Endodermal cell (in vitro differentiated cells): ENCODE measurements around the gene NBEAL2. TPM values are rescaled to one million over a fixed set of nuclear protein-coding genes. Genes with fewer than 3 reads are reported as not detected.
A peak's percentile ranks its signal among the peaks of the same experiment; 100 is the strongest.

Source experiments
- DNase-seq: peaks from one replicate; pipeline ENCODE4 v3.0.0-alpha.2; 2017
- H3K27ac ChIP-seq: 2 replicates; pipeline ENCODE4 v1.5.1; 2013; ENCODE audit warnings: mild to moderate bottlenecking, low read depth, low read length, moderate library complexity
- H3K27me3 ChIP-seq: 2 replicates; pipeline ENCODE4 v1.6.1; 2013; ENCODE audit warnings: mild to moderate bottlenecking, low read length, moderate library complexity; ENCODE audit not compliant: insufficient read depth, control insufficient read depth, poor library complexity, severe bottlenecking
- H3K36me3 ChIP-seq: 2 replicates; pipeline ENCODE4 v1.7.0; 2013; ENCODE audit warnings: mild to moderate bottlenecking, low read length, moderate library complexity; ENCODE audit not compliant: control insufficient read depth, insufficient read depth
- H3K4me1 ChIP-seq: one replicate; pipeline ENCODE4 v1.7.0; 2013; ENCODE audit warnings: low read length; ENCODE audit not compliant: control insufficient read depth, insufficient read depth
- H3K4me3 ChIP-seq: 2 replicates; pipeline ENCODE4 v1.5.1; 2013; ENCODE audit warnings: mild to moderate bottlenecking, low read length, moderate library complexity
- H3K9ac ChIP-seq: 2 replicates; pipeline ENCODE4 v1.6.1; 2013; ENCODE audit warnings: mild to moderate bottlenecking, low read length, moderate library complexity; ENCODE audit not compliant: poor library complexity, severe bottlenecking; ENCODE audit errors: extremely low read depth
- H3K9me3 ChIP-seq: 2 replicates; pipeline ENCODE4 v1.6.1; 2013; ENCODE audit warnings: mild to moderate bottlenecking, low read length, moderate library complexity; ENCODE audit not compliant: control insufficient read depth
- H3K27ac Mint-ChIP-seq: 2 replicates; pipeline ENCODE4 v1.8.0; 2020; ENCODE audit warnings: mixed read lengths
- H3K27me3 Mint-ChIP-seq: 2 replicates; pipeline ENCODE4 v1.8.0; 2021; ENCODE audit warnings: mild to moderate bottlenecking, mixed read lengths; ENCODE audit not compliant: insufficient read depth
- H3K36me3 Mint-ChIP-seq: 2 replicates; pipeline ENCODE4 v1.8.0; 2020; ENCODE audit warnings: low read depth, mixed read lengths
- H3K4me1 Mint-ChIP-seq: 2 replicates; pipeline ENCODE4 v1.8.0; 2020; ENCODE audit warnings: mixed read lengths
- H3K4me3 Mint-ChIP-seq: 2 replicates; pipeline ENCODE4 v1.8.0; 2020; ENCODE audit warnings: mild to moderate bottlenecking, moderate library complexity, mixed read lengths
- H3K9me3 Mint-ChIP-seq: 2 replicates; pipeline ENCODE4 v1.8.0; 2020; ENCODE audit warnings: mild to moderate bottlenecking, mixed read lengths
- WGBS, 2 experiments: methylation state at CpG; one replicate each; pipeline versions ENCODE4 v1.1.5 to v1.1.7; 2013; ENCODE audit warnings: missing lambda C conversion rate in 2 of 2, mixed read lengths in 1 of 2; ENCODE audit not compliant: insufficient coverage in 1 of 2, insufficient read length in 1 of 2; 5-methylcytosine and 5-hydroxymethylcytosine counted together
- total RNA-seq, 2 donors: library from RNA; stranded (reverse); fragmentation: NEBNext Ultra II Directional in 1 of 2; extraction: Animal tissue kit (Norgen Biotek cat#: 25700) in 1 of 2; gene quantifications; 2 replicates in 1 of 2; 3 replicates in 1 of 2; pipeline ENCODE4 v1.2.1, GENCODE V29; 2021
- TF ChIP-seq, protein P1 (sequence below): fragments of 200-600 bp; sonication (generic); conservative IDR thresholded peaks from 2 replicates; pipeline ENCODE4 v1.5.0; 2021; ENCODE audit warnings: antibody characterized with exemption, mild to moderate bottlenecking

NBEAL2 gene
- total RNA-seq, 2 donors from 2014 or later, result 59.2 to 64.0 TPM

DNA sequence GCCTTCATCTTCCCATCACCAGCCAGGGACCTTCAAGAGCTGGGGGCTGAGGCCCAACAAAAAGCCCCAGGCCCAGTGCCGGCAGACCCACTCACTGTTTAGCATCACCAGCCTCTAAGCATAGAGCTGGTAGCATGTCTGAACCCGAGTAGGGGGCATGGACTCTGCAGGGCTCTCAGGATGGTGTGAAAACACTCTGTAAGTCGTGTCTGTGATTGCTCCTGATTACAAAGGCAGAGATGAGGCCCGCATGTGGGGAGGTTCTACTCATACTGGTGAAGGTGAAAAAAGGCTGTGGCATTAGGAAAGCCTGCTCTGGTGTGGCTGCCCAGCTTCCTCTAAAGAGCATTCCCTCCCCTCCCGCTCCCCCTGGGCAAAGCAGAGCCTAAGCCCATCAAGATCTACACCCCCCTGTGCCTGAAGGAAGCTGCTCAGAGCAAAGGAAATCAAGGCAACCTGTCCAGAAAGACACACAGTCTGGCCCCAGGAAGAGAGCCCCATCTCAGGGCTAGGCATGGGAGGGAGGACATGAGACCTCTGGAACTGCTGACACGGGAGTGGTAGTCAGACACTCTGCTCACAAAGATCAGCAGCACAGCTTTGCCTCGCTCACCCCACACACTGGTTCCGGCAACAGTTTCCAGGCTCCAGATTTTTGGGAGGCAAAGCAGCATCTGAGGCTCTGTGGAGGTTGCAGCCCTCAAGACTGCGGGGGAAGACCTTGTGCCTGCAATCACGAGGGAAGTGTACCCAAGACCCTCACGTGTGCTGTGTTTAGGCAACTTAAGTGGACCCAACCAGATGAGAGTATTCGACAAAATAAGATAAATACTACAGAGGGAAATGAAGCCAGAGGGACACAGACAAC lies 39.7 kb upstream of the NBEAL2 start:
- no peak for DNase-seq
- Histone ChIP-seq H3K36me3 (peaks cover 55% of the 10 kb centered on the region), H3K27ac (no peak overlapping the region), H3K9ac (no peak overlapping the region), H3K4me3 (no peak overlapping the region), H3K27me3 (no peaks in the 10 kb centered on the region), H3K9me3 (no peaks in the 10 kb centered on the region), H3K4me1 (peaks cover 28% of the 10 kb centered on the region)
- Mint-ChIP-seq H3K27me3 (no peaks in the 10 kb centered on the region), H3K27ac (peak overlapping the region; percentile 70), H3K4me3 (no peak overlapping the region), H3K4me1 (peaks cover 62% of the 10 kb centered on the region), H3K36me3 (peaks cover 34% of the 10 kb centered on the region), H3K9me3 (no peaks in the 10 kb centered on the region)
- TF ChIP-seq, protein P1, sequence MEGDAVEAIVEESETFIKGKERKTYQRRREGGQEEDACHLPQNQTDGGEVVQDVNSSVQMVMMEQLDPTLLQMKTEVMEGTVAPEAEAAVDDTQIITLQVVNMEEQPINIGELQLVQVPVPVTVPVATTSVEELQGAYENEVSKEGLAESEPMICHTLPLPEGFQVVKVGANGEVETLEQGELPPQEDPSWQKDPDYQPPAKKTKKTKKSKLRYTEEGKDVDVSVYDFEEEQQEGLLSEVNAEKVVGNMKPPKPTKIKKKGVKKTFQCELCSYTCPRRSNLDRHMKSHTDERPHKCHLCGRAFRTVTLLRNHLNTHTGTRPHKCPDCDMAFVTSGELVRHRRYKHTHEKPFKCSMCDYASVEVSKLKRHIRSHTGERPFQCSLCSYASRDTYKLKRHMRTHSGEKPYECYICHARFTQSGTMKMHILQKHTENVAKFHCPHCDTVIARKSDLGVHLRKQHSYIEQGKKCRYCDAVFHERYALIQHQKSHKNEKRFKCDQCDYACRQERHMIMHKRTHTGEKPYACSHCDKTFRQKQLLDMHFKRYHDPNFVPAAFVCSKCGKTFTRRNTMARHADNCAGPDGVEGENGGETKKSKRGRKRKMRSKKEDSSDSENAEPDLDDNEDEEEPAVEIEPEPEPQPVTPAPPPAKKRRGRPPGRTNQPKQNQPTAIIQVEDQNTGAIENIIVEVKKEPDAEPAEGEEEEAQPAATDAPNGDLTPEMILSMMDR, result no peak
- WGBS, 2 experiments, result 91 to 95% methylated on average over 7 to 12 of the region's 12 CpGs

DNA sequence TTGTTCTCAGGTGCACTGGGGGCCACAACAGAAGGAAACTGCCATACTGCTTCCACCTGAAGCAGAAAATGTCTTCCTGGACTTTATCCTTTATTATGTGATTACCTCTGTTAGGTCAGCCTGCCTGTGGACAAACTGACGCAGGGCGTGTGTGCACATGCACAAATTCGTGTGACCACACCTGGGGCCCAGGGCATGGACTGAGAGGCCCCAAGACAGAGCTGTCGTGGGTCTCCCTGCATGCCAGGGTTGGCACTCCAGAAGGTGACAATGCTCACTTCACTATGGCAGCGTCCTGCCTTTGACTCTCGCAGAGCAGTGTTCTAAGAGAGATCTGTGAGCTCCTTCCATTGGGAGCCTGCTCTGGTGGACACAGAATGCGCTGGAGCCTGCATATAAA lies 37.4 kb upstream of the NBEAL2 start:
- TF ChIP-seq, protein P1, result no peak
- Histone ChIP-seq H3K36me3 (peaks cover 52% of the 10 kb centered on the region), H3K27ac (no peak overlapping the region), H3K9me3 (no peaks in the 10 kb centered on the region), H3K4me1 (peaks cover 28% of the 10 kb centered on the region), H3K9ac (no peak overlapping the region), H3K27me3 (no peaks in the 10 kb centered on the region), H3K4me3 (no peak overlapping the region)
- Mint-ChIP-seq H3K27me3 (no peaks in the 10 kb centered on the region), H3K4me1 (peaks cover 67% of the 10 kb centered on the region), H3K36me3 (peaks cover 37% of the 10 kb centered on the region), H3K9me3 (no peaks in the 10 kb centered on the region), H3K27ac (peak overlapping the region; percentile 78), H3K4me3 (no peak overlapping the region)
- 92 to 94% methylated on average over 7 of the region's 7 CpGs for WGBS, 2 experiments
- no peak for DNase-seq

- no peak overlapping the region for H3K27ac ChIP-seq
- peak overlapping the region; percentile 25 for H3K4me3 Mint-ChIP-seq
- no peaks in the 10 kb centered on the region for H3K27me3 ChIP-seq
- H3K9ac ChIP-seq, result no peak overlapping the region
- H3K27ac Mint-ChIP-seq, result peak overlapping the region; percentile 79
- H3K4me3 ChIP-seq, result no peak overlapping the region
- H3K4me1 ChIP-seq, result peaks cover 34% of the 10 kb centered on the region
- no peaks in the 10 kb centered on the region for H3K9me3 Mint-ChIP-seq
- TF ChIP-seq, protein P1, result no peak
- H3K36me3 Mint-ChIP-seq, result peaks cover 37% of the 10 kb centered on the region
- H3K36me3 ChIP-seq, result peaks cover 55% of the 10 kb centered on the region
- H3K4me1 Mint-ChIP-seq, result peaks cover 73% of the 10 kb centered on the region
- no peaks in the 10 kb centered on the region for H3K27me3 Mint-ChIP-seq
- no peak for DNase-seq
- 92 to 94% methylated on average over 7 to 12 of the region's 12 CpGs for WGBS, 2 experiments
- H3K9me3 ChIP-seq, result no peaks in the 10 kb centered on the region
Observed at GRCh38 chr3:46942481-46943236, 36.8 kb upstream of the NBEAL2 start.
